ENCODE data around the gene JAKMIP3.

JAKMIP3 gene

DNA sequence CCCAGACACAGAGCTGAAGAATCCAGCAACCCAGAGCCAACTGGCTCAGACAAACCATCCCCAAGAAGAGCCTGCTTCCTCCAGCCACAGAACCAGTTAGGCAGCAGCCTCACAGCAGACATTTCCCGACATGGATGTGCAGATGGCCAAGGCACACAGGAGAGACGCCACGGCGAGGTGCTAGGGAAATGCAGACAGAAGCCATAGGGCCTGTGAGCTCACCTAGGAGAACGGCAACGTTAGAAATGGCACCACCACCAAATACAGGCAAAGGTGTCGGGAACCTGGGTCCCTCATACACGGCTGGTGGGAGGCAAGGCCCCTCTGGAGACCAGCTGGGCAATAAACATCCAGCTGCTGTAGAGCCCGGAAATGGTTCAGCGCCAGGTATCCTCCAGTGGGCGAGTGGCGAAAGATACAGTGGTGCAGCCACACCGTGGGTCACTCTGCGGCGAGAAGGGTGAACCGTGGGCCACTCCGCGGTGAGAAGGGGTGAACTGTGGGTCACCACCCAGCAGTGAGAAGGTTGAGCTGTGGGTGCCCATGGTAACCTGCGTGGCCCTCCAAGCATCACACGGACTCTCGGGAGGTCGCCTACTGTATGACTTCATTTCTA, 31.2 kb downstream of the JAKMIP3 start:
- no peak for TF ChIP-seq FOXP2 (optimal IDR thresholded peaks at IDR 0.05; ENCODE audit: borderline replicate concordance, extremely low read depth, extremely low read length, insufficient read depth)
- TF ChIP-seq, protein P1, sequence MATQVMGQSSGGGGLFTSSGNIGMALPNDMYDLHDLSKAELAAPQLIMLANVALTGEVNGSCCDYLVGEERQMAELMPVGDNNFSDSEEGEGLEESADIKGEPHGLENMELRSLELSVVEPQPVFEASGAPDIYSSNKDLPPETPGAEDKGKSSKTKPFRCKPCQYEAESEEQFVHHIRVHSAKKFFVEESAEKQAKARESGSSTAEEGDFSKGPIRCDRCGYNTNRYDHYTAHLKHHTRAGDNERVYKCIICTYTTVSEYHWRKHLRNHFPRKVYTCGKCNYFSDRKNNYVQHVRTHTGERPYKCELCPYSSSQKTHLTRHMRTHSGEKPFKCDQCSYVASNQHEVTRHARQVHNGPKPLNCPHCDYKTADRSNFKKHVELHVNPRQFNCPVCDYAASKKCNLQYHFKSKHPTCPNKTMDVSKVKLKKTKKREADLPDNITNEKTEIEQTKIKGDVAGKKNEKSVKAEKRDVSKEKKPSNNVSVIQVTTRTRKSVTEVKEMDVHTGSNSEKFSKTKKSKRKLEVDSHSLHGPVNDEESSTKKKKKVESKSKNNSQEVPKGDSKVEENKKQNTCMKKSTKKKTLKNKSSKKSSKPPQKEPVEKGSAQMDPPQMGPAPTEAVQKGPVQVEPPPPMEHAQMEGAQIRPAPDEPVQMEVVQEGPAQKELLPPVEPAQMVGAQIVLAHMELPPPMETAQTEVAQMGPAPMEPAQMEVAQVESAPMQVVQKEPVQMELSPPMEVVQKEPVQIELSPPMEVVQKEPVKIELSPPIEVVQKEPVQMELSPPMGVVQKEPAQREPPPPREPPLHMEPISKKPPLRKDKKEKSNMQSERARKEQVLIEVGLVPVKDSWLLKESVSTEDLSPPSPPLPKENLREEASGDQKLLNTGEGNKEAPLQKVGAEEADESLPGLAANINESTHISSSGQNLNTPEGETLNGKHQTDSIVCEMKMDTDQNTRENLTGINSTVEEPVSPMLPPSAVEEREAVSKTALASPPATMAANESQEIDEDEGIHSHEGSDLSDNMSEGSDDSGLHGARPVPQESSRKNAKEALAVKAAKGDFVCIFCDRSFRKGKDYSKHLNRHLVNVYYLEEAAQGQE (IDR thresholded peaks at IDR 0.05; ENCODE audit: insufficient read depth in 1 of 2, low read depth in 2 of 2, low read length in 2 of 2), result no peak
- TF ChIP-seq POLR2AphosphoS5 (IDR thresholded peaks at IDR 0.05; ENCODE audit: low read depth, low read length), result no peak
- no peak for TF ChIP-seq TAF1 (IDR thresholded peaks at IDR 0.05; ENCODE audit: borderline replicate concordance, insufficient read depth, low read length)
- TF ChIP-seq SIN3A (IDR thresholded peaks at IDR 0.05; ENCODE audit: borderline replicate concordance, insufficient read depth, low read length), result no peak

DNA sequence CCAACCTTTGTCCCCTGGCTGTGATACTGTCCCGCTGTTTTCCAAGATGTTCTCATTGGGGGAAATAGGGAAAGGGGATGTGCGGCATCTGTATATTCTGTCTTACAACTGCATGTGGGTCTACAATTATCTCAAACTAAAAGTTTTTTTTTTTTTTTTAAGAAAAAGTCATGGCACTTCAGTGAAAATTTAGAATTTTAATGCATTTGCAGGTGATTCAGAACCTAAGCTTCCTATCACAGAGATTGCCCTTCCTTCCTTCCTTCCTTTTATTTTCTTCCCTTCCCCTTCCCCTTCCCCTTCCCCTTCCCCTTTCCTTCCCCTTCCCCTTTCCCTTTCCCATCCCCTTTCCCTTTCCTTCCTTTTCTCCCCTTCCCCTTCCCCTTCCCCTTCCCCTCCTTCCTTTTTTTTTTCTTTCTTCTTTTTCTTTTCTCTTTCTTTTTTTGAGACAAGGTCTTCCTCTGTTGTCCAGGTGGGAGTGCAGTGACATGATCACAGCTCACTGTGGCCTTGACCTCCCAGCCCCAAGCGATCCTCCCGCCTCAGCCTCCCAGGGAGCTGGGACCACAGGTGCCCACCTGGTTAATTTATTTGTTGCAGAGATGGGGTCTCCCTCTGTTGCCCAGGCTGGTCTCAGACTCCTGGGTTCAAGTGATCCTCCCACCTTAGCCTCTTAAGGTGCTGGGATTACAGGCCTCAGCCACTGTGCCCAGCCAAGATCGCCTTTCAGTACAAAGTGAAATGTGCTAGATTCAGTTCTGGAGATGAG, 32.0 kb downstream of the JAKMIP3 start:
- TF ChIP-seq, protein P1 (IDR thresholded peaks at IDR 0.05; ENCODE audit: insufficient read depth in 1 of 2, low read depth in 2 of 2, low read length in 2 of 2), result no peak
- no peak for TF ChIP-seq SIN3A (IDR thresholded peaks at IDR 0.05; ENCODE audit: borderline replicate concordance, insufficient read depth, low read length)
- TF ChIP-seq TAF1 (IDR thresholded peaks at IDR 0.05; ENCODE audit: borderline replicate concordance, insufficient read depth, low read length), result no peak
- no peak for TF ChIP-seq POLR2AphosphoS5 (IDR thresholded peaks at IDR 0.05; ENCODE audit: low read depth, low read length)
- TF ChIP-seq FOXP2 (optimal IDR thresholded peaks at IDR 0.05; ENCODE audit: borderline replicate concordance, extremely low read depth, extremely low read length, insufficient read depth), result no peak

DNA sequence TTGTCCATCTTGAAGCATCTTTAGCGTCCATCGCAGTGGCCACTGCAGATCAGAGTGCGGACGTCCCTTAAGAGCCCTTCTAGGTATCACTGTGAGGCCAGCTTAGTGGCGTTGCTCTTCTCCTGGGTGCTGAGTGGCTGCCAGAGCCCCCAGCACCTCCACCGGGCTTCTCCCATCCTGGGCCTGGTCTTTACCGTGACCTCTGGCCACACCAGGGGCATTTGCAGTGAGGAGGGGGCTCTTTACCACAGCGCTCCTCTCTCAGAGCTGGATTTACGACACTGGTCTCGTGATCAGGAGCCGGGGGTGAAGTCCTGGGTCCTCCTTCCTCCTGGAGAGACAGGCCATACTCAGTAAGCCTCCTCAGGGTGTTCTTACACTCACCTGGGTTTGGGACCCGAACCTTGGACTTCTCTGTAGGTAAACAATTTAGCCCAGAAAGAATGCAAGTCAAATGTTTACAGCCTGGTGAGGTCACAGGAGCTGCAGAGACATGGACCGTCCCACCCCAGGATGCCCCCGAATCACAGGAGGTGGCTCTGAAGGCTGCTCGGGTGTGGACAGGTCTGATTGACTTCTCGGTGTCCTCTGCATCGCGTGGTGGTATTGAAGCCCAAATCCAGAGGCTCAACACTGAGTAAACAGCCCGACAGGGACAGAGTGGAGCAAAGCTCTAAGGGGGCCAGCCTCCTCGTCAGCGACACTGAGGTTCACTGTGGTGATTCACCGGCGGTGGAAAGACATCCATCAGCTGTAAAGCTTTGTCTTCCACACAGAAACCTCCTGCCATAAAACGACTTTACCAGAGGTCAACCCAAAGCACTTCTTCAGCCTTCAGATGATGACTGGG, 33.0 kb downstream of the JAKMIP3 start:
- no peak for TF ChIP-seq FOXP2 (optimal IDR thresholded peaks at IDR 0.05; ENCODE audit: borderline replicate concordance, extremely low read depth, extremely low read length, insufficient read depth)
- no peak for TF ChIP-seq POLR2AphosphoS5 (IDR thresholded peaks at IDR 0.05; ENCODE audit: low read depth, low read length)
- no peak for TF ChIP-seq TAF1 (IDR thresholded peaks at IDR 0.05; ENCODE audit: borderline replicate concordance, insufficient read depth, low read length)
- TF ChIP-seq SIN3A (IDR thresholded peaks at IDR 0.05; ENCODE audit: borderline replicate concordance, insufficient read depth, low read length), result no peak
- TF ChIP-seq, protein P1 (IDR thresholded peaks at IDR 0.05; ENCODE audit: insufficient read depth in 1 of 2, low read depth in 2 of 2, low read length in 2 of 2), result no peak

GRCh38 chr10:132099389-132100090, 33.8 kb downstream of the JAKMIP3 start:
- TF ChIP-seq SIN3A (IDR thresholded peaks at IDR 0.05; ENCODE audit: borderline replicate concordance, insufficient read depth, low read length) (no peak), POLR2AphosphoS5 (IDR thresholded peaks at IDR 0.05; ENCODE audit: low read depth, low read length) (no peak), FOXP2 (optimal IDR thresholded peaks at IDR 0.05; ENCODE audit: borderline replicate concordance, extremely low read depth, extremely low read length, insufficient read depth) (no peak), TAF1 (IDR thresholded peaks at IDR 0.05; ENCODE audit: borderline replicate concordance, insufficient read depth, low read length) (no peak)
- TF ChIP-seq, protein P1 (IDR thresholded peaks at IDR 0.05; ENCODE audit: insufficient read depth in 1 of 2, low read depth in 2 of 2, low read length in 2 of 2), result no peak
